ENCODE measurements around the gene C10orf53. TPM values are rescaled to one million over a fixed set of nuclear protein-coding genes. Genes with fewer than 3 reads are reported as not detected.

C10orf53 gene
- total RNA-seq, 1 donor = not detected

DNA sequence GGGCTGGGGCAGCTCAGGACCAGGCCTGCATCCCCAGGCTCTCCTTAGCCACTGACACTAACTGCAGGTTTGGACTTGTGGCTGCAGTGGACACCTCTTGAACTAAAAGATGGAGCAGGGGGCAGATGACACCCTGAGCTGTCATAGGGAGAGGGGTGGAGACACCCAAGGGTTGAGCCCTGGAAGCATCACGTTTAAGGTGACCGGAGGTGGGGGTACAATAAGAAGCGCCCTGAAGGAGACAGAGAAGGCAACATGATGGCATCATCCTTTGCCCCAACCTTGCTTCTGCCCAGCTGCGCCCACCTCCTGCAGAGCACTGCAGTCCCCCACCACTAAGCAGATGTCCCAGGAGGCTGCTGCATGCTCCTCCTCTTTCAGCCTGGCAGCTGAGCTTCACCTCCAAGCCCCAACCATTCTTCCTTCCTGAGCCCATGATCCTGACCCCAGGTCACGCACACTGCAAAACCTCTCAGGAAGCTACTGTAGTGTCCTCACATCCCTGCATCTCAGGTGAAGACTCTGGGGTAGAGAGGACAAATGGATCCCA, 57.2 kb downstream of the C10orf53 start:
- no peak for DNase-seq (ENCODE audit: low read depth)
- H3K4me3 ChIP-seq (ENCODE audit: low read depth, low read length) = no peak overlapping the region
- TF ChIP-seq, protein P1, sequence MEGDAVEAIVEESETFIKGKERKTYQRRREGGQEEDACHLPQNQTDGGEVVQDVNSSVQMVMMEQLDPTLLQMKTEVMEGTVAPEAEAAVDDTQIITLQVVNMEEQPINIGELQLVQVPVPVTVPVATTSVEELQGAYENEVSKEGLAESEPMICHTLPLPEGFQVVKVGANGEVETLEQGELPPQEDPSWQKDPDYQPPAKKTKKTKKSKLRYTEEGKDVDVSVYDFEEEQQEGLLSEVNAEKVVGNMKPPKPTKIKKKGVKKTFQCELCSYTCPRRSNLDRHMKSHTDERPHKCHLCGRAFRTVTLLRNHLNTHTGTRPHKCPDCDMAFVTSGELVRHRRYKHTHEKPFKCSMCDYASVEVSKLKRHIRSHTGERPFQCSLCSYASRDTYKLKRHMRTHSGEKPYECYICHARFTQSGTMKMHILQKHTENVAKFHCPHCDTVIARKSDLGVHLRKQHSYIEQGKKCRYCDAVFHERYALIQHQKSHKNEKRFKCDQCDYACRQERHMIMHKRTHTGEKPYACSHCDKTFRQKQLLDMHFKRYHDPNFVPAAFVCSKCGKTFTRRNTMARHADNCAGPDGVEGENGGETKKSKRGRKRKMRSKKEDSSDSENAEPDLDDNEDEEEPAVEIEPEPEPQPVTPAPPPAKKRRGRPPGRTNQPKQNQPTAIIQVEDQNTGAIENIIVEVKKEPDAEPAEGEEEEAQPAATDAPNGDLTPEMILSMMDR (IDR thresholded peaks at IDR 0.05; ENCODE audit: insufficient read depth, low read length) = no peak

DNA sequence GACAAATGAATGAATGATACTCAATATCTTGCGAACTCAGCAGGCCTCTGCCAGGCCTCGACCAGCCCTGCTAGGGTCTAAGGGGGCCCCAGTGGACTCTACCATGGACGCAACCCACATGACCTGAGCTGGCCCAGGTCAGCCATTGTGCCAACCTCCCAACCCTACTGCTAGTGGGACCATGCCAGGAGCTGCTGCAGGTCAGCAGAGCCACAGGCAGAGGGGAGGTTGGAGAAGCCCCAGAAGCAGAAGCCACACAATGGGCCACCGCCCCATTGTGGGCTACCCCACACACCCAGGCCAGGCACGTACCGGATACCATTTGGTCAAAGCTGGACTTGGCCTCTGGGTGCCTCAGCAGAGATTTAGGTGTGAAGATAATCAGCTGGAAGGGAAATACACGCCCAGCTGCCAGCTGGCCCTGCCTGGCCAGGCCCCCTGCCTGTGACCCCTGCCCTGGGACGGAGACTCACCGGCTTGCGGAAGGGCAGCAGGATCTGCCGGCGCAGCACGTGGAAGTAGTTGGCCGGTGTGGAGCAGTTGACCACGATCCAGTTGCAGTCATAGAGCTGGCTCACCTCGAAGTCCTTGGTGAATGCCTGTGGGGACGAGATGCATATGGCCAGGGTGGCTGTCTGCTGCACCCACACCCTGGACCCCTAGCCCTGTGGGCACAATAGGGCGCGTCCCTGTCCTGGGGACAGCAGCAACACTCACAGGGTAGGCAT, 58.2 kb downstream of the C10orf53 start:
- no peak overlapping the region for H3K4me3 ChIP-seq (ENCODE audit: low read depth, low read length)
- DNase-seq (ENCODE audit: low read depth) = no peak
- TF ChIP-seq, protein P1 (IDR thresholded peaks at IDR 0.05; ENCODE audit: insufficient read depth, low read length) = no peak

DNA sequence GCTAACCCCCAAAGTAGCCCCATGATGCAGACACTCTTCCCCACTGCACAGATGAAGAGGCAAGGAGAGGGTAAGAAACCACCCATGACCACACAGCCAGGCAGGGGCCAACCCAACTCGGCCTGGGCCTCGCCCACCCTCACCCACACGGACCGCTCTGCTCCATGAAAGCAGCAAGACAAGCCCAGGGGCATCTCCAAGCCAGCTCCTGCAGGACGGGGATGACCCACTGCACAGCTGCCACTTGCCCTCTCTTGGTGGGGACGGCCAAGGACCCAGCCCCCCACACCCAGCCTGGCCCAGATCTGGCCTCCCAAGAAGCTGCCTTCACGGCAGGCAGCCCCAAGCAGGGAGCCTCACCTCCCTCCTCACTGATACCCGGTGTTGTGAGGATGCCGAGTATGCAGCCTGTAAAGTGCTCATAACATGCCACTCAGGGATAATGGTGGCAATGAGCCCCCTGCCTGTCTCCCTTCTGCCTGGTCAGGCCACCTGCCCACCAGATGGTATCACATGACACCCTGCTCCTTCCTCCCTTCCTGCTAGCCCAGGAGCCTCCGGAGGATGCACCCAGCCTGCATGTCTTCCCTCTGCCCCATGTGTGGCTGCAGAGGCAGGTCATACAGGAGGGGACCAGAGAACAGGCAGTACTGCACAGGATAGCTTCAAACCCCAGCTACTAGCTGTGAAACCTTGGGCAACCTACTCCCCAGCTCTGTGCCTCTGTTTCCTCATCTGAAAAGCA, 59.3 kb downstream of the C10orf53 start:
- DNase-seq (ENCODE audit: low read depth) = no peak
- H3K4me3 ChIP-seq (ENCODE audit: low read depth, low read length) = no peak overlapping the region
- TF ChIP-seq, protein P1 (IDR thresholded peaks at IDR 0.05; ENCODE audit: insufficient read depth, low read length) = no peak

DNA sequence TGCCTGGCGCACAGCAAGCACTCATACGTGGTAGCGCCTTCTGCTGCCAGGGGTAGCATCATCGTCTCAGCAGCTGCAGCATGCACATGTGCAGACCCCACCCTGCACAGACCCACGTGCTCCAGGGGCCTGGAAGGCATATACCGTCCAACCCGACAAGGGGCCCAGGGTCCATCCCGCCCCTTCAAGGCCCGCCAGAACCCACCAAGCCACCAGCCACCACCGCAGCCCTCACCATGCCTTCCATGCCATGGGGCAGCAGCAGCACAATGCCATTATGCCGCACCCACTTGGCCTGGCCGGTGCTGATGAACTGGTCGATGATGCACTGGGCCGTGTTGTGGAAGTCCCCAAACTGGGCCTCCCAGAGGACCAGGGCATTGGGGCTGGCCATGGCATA, 60.0 kb downstream of the C10orf53 start:
- DNase-seq (ENCODE audit: low read depth) = no peak
- TF ChIP-seq, protein P1 (IDR thresholded peaks at IDR 0.05; ENCODE audit: insufficient read depth, low read length) = no peak
- H3K4me3 ChIP-seq (ENCODE audit: low read depth, low read length) = no peak overlapping the region

DNA sequence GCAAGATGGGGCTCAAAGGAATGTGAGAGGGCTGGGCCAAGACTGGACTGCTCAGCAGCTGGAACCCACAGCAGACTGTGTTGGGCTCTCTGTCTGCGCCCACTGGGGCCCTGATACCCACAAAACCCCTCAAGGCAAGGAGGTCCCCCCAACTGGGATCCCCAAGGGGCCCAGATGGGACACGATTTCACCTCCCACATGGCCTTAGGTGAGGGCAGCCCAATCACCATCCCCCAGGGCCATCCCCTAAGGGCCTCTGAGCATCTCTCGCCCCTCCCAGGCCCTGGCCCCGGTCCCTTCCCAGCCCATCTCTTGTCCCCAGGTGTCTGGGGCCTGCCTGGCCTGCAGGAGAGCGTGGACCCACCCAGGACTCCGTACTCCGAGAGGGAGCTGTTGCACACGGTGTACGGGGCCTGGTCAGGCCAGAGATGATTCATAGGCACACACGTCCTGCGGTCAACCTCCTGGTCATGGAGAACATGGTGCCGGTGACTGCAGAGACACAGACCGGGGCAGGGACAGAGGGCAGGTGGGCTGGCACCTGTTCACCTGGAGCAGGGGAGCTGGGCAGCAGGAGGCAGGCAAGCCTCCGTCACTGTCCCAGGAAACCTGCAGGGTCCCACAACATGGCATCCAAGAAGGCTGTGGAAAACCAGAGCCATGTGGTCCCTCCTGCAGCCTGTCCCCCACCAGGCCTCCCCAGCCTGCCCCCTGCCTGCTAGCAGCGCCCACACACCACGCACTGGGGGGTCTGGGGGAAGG, 61.1 kb downstream of the C10orf53 start:
- TF ChIP-seq, protein P1 (IDR thresholded peaks at IDR 0.05; ENCODE audit: insufficient read depth, low read length) = no peak
- H3K4me3 ChIP-seq (ENCODE audit: low read depth, low read length) = no peak overlapping the region
- DNase-seq (ENCODE audit: low read depth) = no peak

DNA sequence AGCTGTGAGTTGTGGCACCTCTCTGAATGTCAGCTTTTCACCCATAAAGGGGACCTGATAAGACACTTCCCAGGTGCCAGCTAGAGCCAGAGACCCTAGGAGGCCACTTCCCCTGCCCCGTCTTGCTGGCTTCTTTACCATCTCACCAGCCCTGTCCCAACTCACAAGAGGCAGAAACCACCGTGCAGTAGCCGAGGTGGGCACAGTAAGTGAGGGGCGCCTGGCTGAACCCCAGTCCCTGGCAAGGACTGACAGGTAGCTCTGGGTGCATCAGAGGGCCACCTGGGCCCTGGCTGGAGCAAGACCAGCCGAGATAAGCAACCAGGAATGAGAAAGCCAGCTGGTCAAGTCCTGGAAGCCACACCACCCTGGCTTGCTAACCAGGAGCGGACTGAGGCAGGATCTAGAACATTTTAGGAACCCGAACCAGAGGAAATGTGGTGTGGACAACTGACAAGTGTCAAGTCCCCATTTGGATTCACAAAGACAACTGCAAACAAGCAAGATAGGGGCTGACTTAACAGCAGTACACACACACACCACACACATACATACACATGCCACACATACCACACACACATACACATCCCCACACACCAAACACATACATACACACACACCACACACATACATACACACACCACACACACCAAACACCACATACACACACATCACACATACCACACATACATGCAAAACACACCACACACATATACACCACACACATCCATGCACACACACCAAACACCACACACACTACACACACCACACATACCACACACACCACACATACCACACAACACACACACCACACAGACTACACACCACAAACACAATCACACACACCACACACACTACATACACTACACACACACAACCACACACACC, 61.9 kb downstream of the C10orf53 start:
- no peak overlapping the region for H3K4me3 ChIP-seq (ENCODE audit: low read depth, low read length)
- peak; percentile 1 for DNase-seq (ENCODE audit: low read depth)
- TF ChIP-seq, protein P1 (IDR thresholded peaks at IDR 0.05; ENCODE audit: insufficient read depth, low read length) = no peak
